ENCODE measurements around the gene QRFP.

DNA sequence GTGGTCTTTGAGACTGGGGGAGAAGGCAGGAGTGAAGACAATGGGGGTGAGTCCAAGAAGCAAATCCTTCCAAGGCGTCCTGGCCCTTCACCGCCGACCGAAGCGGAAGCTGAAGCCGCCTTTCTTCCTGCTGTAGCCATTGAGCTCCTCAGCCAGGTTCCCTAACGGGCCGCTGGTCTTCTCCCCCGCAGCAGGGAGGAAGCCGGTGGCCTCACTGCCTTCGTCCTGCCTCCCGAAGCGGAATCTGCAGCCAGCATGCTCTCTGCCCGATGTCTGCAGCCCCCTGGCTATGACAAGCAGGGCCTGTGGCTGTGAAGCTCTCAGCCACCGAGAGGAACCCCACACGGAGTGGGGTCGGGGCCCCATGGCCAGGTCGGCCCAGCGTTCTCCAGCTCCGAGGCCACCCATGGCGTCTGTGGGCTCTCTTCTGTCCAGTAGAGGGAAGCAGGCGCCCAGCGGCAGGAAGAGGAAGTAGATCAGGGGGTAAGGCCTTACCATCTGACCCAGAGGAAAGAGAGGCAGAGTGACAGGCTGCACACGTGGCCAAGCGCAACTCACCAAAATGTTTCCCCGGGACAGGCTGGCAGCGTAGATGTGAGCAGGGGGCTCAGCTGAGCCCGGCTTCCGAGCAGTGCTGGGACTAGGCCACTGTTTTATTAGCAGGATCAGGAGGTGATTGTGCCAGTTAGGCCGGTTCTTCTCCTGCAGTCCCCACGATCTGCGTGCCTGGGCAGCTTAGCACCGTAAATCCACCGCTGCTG is 3.1 kb downstream of the QRFP start:
- TF ChIP-seq, protein P1, sequence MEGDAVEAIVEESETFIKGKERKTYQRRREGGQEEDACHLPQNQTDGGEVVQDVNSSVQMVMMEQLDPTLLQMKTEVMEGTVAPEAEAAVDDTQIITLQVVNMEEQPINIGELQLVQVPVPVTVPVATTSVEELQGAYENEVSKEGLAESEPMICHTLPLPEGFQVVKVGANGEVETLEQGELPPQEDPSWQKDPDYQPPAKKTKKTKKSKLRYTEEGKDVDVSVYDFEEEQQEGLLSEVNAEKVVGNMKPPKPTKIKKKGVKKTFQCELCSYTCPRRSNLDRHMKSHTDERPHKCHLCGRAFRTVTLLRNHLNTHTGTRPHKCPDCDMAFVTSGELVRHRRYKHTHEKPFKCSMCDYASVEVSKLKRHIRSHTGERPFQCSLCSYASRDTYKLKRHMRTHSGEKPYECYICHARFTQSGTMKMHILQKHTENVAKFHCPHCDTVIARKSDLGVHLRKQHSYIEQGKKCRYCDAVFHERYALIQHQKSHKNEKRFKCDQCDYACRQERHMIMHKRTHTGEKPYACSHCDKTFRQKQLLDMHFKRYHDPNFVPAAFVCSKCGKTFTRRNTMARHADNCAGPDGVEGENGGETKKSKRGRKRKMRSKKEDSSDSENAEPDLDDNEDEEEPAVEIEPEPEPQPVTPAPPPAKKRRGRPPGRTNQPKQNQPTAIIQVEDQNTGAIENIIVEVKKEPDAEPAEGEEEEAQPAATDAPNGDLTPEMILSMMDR (IDR thresholded peaks at IDR 0.05), result no peak
- TF ChIP-seq POLR2A (IDR thresholded peaks at IDR 0.05), result no peak
